HTR-8/SVneo (cell line): ENCODE data around the gene CPEB2.
"Not testable (repeated sequence)": the region's sequence is repeated elsewhere in the genome, so short reads cannot be mapped to it uniquely, and the experiment has no call there.

Experiments
- DNase-seq: peaks from one replicate; pipeline ENCODE4 v3.0.0; 2011; ENCODE audit warnings: low spot score, mixed read lengths; ENCODE audit not compliant: insufficient read length
- FAIRE-seq: peaks from 2 replicates; lab custom pipeline; 2011; peaks lifted over from hg19 to GRCh38; lab: Jason Lieb, UNC

Gene CPEB2

DNA sequence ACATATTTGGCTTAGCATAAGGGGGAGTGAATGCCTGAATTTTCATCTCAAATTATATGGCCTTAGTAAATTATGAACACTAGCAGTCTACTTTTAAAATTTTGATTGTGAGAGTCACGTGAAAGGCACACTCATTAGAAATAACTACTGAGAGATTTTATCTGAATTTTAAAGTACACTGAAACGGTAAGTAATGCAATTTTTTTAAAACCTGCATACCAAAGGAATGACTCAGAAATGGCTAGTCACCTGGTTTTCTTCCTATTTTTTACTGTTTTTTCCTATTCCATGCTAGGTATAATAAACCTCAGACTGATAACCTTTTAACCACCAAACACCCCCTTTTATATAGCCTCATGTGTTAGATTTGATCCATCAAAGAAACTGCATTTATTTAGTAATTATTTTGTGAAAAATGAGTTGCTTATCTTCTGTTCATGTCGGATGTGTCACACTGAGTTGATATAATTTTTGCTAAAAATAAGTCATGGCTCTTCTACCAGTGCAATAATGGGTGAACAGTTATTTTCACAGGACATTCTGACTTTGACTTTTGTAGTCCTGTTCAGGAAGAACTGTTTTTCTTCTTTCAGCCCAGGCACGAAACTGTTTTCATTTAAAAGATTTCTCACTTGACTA lies 40.4 kb downstream of the CPEB2 start:
- DNase-seq (no peak), FAIRE-seq (no peak)

DNA sequence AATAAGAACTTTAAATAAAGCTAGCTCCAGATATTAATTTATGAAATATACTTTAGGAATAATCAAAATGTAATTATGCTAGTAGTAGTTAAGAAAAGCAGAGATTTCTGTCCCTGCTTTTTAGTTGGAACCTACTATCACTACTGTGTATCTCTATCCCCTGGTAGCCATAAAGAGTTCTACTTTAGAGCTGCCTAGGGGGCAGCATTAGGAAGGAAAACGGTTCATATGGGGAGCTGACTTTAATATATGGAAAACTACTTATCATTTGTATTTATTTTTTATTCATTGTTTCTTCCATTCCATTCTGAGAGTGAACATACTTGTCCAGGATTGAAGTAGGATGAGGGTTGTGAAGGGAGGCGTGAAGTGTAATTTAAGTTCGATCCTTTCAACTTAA lies 40.9 kb downstream of the CPEB2 start:
- FAIRE-seq = no peak
- no peak for DNase-seq

DNA sequence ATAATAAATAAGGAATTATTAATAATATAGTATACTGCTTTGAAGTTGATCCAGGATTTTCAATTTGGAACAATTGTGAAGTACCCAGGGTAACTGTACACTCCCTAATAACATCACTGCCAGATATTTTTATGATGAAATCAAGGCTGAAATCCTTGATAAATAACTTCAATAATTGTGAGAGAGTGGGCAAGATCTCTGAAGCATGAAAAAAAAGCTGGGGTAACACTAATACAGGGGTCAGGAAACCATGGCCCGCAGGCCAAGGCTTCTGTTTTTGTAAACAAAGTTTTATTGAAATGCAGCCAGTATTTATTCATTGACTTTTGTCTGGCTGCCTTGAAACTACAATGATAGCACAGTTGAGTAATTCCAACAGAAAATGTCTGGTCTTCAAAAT lies 41.6 kb downstream of the CPEB2 start:
- DNase-seq (no peak), FAIRE-seq (no peak)

DNA sequence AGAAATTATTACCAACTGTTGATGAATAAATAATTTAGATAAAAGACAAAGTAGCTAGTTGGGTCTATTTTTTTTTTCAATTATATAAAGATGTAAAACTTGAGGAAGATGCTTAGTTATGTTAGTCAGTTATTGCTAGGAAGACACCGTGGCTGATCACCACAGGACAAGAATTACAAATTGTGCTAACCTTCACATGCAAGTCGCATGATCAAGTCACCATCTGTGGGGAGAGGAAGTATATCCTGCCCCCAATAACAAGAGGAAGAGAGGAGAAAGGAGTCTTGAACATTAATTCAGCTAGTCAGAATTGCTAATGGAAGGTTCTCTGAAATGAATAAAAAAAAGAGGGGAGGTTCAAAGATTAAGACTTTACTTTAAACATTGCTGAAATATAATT lies 52.3 kb downstream of the CPEB2 start:
- DNase-seq (no peak), FAIRE-seq (no peak)

DNA sequence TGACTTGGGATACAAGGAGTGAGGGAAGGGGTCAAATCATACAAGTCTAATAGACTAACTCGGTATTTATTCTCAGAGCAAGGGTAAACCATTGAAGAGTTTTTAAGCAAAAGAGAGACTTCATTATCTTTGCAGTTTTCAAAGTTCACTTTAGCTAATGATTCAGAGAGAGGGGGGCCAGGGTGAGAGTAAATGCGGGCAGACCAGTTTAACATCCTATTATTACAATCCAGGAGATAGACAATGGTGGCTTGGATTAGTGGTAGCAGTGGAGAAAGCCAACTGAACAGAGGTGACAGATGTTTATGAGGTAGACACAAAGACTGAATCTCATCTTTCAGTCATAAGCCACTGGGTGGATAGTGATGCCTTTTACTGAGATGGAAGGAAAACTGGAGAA lies 57.9 kb downstream of the CPEB2 start:
- FAIRE-seq = no peak
- no peak for DNase-seq

DNA sequence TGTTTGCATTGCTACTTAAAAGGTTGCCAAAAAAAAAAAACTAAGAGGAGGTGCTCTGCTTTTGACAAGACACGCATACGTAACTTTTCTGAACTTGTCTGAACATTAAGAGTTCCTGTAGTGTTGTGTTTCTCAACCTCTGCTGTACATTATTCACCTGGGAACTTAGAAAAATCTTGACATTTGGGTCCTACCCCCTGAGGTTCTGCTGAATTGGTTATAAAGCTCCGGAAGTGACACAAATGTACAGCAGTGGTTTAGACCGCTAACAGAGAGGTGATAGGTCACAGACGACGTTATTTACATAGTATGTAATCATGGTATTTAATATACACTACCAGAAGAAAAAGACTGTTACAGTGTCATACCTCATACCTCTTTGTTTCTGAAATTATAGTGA lies 61.1 kb downstream of the CPEB2 start:
- DNase-seq (no peak), FAIRE-seq (no peak)

DNA sequence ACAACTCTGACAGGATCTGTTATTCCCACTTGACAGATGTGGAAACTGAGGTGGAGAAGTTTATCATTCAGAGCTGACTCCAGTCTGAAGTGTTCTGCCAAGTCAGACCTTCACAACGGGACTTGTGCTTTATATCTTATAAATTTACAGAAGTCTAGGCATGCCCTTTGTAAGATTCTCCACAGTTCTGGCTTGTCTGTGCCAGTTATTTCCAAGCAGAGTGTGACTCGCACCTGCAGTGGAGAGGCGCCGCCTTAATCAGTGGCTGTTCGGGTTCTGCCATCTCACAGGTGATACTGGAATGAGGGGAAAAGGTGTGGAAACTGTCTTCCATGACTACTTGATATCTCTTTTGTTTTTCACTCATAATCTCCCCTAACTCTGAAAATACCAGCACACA lies 63.2 kb downstream of the CPEB2 start:
- DNase-seq (no peak), FAIRE-seq (no peak)

DNA sequence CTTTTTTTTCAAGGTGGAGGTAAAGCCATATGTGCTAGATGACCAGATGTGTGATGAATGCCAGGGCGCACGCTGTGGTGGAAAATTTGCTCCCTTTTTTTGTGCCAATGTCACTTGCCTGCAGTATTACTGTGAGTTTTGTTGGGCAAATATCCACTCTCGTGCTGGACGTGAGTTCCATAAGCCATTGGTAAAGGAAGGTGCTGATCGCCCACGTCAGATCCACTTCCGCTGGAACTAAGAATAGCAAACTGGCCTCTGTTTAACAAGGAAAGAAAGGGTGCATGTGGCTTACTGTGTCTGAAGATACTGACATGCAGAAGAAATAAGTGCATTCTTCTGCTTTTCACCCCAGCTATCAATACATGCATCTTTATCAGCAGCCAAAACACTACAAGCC lies 63.9 kb downstream of the CPEB2 start:
- FAIRE-seq (no peak), DNase-seq (no peak)

DNA sequence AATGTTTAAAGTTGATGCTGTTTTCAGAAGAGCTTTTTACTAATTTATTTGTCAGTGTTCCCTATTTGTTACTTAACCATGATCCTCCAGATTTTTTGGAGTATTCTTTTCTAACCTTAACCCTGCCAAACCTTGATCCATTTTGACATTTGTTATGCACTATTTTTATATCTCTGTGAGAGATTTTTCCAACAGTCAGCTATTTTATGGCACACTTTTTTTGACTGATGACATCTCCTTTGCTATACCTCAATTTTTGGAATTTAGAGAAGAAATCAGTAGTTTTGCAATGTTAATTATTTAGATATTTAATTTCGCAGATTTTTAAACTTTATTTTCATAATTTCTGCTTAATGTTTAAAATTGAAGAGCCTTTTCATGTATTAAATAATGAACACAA lies 66.0 kb downstream of the CPEB2 start:
- FAIRE-seq = no peak
- DNase-seq = no peak

DNA sequence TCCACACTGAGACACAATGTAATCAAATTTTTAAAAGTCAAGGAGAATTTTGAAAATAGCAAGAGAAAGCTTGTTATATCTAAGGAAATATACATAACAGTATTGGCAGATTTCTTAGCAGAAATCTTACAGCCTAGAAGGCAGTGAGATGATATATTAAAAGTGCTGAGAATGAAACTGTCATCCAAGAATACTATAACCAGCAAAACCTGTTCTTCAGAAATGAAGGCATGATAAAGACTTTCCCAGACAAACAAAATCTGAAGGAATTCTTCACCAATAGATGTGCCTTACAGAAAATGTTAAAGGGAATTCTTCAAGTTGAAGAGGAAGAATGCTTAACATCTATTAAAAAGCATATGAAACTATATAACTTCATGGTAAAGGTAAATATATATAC lies 73.6 kb downstream of the CPEB2 start:
- no peak for DNase-seq
- no peak for FAIRE-seq

DNA sequence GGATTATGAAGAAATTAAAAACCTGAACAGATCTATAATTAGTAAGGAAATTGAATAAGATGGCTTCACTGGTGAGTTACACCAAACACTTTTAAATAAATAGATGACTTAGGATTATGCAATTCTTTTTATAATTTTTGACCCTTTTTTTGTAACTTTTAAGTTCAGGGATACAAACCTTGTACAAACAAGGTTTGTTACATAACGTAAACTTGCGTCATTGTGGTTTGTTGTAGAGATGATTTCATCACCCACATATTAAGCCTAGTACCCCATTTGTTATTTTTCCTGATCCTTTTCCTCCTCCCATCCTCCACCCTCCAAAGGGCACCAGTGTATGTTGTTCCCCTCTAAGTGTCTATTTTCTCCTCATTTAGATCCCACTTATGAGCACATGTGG lies 75.7 kb downstream of the CPEB2 start:
- DNase-seq (no peak), FAIRE-seq (no peak)

DNA sequence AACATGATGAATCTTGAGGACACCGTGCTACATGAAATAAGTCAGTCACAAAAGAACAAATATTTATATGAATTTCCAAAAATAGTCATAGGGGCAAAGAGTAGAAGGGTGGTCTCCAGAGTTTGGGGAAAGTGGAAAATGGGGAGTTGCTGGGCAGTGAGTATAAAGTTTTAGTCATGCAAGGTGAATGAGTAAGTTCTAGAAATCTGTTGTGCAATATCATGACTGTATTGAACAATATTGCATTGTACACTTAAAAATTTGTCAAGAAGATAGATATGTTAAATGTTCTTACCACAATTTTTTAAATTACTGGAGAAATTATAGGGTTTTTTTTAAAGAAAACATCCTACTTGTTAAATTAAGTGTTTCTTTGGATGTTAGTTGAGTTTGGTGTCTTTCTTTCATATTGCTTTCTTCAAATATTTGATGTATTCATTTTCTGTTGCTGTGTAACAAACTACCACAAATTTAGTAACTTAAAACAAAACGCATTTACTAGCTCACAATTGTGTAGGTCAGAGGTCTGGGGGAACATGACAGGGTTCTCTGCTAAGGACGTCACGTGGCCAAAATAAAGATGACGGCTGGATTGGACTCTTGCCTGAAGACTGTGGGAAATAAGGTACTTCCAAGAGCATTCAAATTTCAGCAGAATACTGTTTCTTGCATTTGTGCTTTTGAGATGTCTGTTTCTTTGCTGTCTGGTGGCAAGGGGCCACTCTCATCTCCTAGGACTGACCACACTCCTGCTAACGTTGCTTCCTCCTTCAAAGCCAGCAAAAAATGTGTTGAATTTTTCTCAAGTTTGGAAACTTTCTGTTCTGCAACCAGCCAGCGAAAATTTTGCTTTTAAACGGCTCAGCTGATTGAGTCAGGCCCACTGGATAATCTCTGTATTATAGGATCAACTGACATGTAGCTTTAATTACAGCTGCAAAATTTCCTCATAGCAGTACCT lies 76.7 kb downstream of the CPEB2 start:
- no peak for FAIRE-seq
- DNase-seq = no peak

DNA sequence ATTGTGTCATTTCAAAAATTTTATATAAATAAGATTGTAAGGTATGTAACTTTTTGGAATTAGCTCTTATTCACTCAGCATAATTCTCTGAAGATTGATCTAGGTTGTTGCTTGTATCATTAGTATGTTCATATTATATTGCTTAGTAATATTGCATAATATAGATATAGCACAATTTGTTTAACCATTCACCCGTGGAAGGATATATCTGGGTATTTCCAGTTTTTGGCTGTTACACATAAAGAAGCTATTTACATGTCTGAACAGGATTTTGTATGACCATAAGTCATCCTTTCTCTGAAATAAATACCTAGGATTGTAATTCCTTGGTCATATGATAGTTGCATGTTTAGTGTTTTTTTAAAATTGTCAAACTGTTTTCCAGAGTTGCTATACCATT lies 82.5 kb downstream of the CPEB2 start:
- no peak for FAIRE-seq
- DNase-seq = no peak

DNA sequence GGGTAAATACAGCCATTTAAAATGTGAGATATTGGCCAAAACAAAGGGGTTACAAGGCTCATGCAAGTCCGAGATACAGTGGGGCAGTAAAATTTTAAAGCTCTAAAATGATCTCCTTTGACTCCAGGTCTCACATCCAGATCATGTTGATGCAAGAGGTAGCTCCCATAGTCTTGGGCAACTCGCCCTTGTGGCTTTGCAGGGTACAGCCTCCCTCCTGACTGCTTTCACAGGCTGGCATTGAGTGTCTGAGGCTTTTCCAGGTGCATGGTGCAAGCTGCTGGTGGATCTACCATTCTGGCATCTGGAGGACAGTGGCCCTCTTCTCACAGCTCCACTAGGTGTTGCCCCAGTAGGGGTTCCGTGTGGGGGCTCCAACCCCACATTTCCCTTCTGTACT lies 83.5 kb downstream of the CPEB2 start:
- not testable (repeated sequence) for FAIRE-seq

DNA sequence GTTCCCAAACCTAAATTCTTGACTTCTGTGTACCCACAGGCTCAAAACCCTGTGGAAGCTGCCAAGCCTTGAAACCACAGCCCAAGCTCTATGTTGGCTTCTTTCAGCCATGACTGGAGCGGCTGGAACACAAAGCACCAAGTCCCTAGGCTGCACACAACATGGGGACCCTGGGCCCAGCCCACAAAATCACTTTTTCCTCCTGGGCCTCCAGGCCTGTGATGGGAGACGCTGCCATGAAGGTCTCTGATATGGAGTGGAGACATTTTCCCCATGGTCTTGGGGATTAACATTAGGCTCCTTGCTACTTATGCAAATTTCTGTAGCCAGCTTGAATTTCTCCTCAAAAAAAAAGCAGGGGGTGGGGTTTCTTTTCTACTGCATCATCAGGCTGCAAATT lies 84.0 kb downstream of the CPEB2 start:
- not testable (repeated sequence) for FAIRE-seq, DNase-seq

More for the DNA sequence above, 83.5 kb downstream of the CPEB2 start:
- DNase-seq = not testable (repeated sequence)

DNA sequence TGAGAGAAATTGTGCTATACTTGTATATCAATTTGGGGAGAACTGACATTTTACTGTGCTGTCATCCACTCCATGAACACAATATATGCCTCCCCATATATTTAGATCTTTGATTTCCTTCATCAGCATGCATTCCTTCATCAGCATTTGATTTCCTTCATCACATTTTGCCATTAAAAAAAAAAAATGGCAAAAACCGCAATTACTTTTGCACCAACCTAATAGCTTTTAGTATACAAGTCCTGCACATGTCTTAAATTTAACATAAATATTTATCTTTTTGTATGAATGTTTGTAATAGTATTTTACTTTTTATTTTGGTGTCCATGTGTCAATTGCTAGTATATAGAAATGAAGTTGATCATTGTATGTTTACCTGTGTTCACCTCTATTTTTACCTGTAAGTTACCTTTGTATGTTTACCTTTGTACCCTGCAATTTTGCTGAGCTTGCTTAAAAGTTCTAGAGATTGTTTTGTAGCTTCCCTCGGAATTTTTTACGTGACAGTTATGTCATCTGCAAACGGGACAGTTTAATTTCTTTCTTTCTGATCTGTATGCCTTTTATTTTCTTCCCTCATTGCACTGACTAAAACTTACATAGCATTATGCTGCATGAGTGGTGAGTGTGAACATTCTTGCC lies 86.2 kb downstream of the CPEB2 start:
- no peak for DNase-seq
- FAIRE-seq = no peak

DNA sequence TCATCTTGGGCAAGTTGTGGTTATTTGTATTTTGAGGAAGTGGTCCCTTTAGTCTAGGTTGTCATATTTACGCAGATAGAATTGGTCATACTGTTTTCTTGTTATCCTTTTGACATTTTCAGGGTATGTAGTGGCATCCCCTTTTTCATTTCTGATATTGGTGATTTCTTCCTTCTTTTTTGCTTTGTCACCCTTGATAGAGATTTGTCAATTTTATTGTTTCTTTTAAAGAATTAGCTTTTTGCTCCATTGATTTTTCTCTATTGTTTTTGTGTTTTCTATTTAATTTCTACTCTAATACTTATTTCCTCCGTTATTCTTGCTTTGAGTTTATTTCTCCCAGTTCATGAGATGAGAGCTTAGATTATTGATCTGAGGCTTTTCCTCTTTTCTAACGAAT lies 87.7 kb downstream of the CPEB2 start:
- FAIRE-seq (no peak), DNase-seq (no peak)

DNA sequence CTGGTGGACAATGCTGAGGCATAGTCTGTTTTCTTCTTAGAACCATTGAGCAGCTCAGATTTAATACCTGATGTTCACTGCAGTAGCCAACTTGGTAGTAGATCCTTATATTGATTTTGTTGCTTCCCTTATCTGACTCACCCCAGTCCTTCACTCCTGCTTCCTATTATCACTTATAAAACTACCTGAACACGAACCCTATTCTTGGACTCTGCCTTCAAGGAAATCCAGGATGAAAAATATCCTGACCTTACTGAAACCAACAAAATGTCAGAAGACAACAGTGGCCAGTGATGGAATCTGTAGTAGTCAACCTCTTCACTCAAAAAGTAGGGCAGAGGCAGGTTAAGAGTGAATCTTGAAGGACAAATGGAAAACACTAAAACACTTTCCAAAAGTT lies 98.1 kb downstream of the CPEB2 start:
- no peak for FAIRE-seq

DNA sequence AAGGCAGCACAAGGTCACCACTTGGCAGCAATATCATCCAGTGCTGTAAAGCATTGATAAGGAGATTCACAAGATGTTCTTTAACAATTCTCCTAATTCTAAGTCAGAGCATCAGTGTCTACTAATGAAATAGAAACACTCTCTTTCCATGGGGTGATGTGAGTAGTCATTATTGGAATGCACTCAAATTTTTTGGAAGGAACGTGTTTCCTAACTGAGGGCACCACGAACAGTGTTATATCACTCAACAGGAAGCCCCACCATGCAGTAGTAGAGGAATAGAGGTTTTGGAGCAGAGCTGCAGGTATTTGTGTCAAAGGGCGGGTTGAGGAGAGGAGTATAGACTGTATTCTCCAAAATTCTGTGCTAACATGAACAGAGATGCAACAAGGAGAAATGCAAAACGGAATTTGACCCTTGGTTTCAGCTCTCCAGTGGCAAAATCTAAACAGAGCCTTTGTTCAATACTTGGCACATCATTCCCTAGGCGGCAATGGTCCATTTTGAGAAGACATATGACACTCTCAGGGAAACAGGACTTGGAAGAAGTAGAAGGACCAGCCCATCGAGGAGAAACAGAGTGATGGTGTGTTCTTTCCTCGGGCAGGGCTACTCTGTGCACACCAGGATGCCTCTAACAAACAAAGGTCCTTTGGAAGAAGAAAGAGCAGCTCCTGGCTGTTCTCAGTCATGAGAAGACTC lies 98.9 kb downstream of the CPEB2 start:
- FAIRE-seq (no peak), DNase-seq (no peak)

More for the DNA sequence above, 98.1 kb downstream of the CPEB2 start:
- no peak for DNase-seq

DNA sequence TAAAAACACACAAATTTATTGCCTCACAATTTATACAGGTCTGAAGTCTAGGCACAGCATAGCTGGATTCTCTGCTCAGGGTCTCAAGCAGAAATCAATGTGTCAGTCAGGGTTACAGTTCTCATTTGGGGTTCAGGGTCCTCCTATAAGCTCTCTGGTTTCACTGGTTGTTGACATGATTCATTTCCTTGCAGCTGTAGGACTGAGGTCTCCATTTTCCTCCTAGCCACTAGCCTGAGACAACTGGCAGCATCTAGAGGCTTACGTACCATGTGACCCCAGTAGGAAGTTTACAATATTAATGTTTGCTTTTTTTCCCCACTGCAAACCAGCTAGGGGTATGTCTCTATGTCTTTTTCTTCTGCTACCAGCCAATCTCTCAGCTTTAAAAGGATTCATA lies 102.5 kb downstream of the CPEB2 start:
- FAIRE-seq (no peak), DNase-seq (no peak)

DNA sequence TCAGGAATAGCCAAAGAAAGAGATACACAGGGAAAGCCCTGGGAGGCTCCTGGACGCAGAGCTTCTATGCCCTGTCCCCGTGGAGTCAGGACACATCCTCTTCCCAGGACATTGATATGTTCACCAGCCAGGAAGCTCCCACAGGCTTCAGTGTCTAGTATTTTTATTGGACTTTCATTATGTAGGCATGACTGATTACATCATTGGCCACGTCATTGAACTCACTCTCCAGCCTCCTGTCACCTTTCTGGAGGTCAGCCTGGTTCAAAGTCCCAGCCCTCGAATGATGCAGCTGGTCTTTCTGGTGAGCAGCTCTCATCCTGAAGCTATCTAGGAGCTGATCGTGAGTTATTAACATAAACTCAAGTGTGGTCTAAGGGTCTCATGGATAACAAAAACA lies 104.1 kb downstream of the CPEB2 start:
- no peak for DNase-seq
- no peak for FAIRE-seq
